Natural killer cell (primary cell): Measurements from ENCODE around the gene ING2. TPM values are rescaled to one million over a fixed set of nuclear protein-coding genes. Genes with fewer than 3 reads are reported as not detected.

ENCODE experiments used
- ATAC-seq, 3 donors: fragments of 150-1000 bp in 2 of 3; fragments of 200-7000 bp in 1 of 3; cut with Tn5 transposase; 1 replicate in 1 of 3; 2 replicates in 2 of 3; pipeline ENCODE4 v1.10.0; 2021; ENCODE audit warnings: mild to moderate bottlenecking in 2 of 3, moderate library complexity in 2 of 3
- DNase-seq, 2 donors: peaks; one replicate each; pipeline versions ENCODE4 v3.0.0 to v3.0.0-alpha.2; 2013 to 2021; ENCODE audit warnings: mixed read lengths in 1 of 2
- H3K27ac ChIP-seq: one replicate; pipeline ENCODE4 v1.5.1; 2013; ENCODE audit warnings: mild to moderate bottlenecking, low read length
- H3K27me3 ChIP-seq: one replicate; pipeline ENCODE4 v1.6.1; 2013; ENCODE audit warnings: low read length; ENCODE audit not compliant: control insufficient read depth, insufficient read depth
- H3K36me3 ChIP-seq: one replicate; pipeline ENCODE4 v1.6.1; 2013; ENCODE audit warnings: low read length; ENCODE audit not compliant: control insufficient read depth, insufficient read depth
- H3K4me1 ChIP-seq: one replicate; pipeline ENCODE4 v1.6.1; 2013; ENCODE audit warnings: low read length; ENCODE audit not compliant: control insufficient read depth, insufficient read depth
- H3K4me3 ChIP-seq: one replicate; pipeline ENCODE4 v1.5.1; 2013; ENCODE audit warnings: low read length
- H3K9me3 ChIP-seq: one replicate; pipeline ENCODE4 v1.6.1; 2013; ENCODE audit warnings: low read length; ENCODE audit not compliant: control insufficient read depth, insufficient read depth
- H3K27ac Mint-ChIP-seq, 2 donors: one replicate each; pipeline ENCODE4 v1.8.0; 2022; ENCODE audit warnings: mild to moderate bottlenecking in 2 of 2, mixed read lengths in 2 of 2, moderate library complexity in 1 of 2
- H3K27me3 Mint-ChIP-seq, 2 donors: one replicate each; pipeline ENCODE4 v1.8.0; 2022; ENCODE audit warnings: low read depth in 2 of 2, mixed read lengths in 2 of 2
- H3K36me3 Mint-ChIP-seq: one replicate; pipeline ENCODE4 v1.8.0; 2022; ENCODE audit warnings: mixed read lengths
- H3K4me1 Mint-ChIP-seq, 2 donors: one replicate each; pipeline ENCODE4 v1.8.0; 2022; ENCODE audit warnings: mixed read lengths in 2 of 2
- H3K4me3 Mint-ChIP-seq: one replicate; pipeline ENCODE4 v1.8.0; 2022; ENCODE audit warnings: mild to moderate bottlenecking, moderate library complexity, mixed read lengths
- H3K9me3 Mint-ChIP-seq, 2 donors: one replicate each; pipeline ENCODE4 v1.8.0; 2022; ENCODE audit warnings: mixed read lengths in 2 of 2
- WGBS: methylation state at CpG from one replicate; pipeline ENCODE4 v1.1.7; 2013; ENCODE audit warnings: missing lambda C conversion rate; ENCODE audit not compliant: insufficient coverage; 5-methylcytosine and 5-hydroxymethylcytosine counted together
- intact Hi-C: fragments of 100-400 bp; cut with micrococcal nuclease; formaldehyde crosslinking; loops from one replicate; pipeline ENCODE4 v1.14.2; 2022
- total RNA-seq, 4 donors: library from RNA; stranded (reverse); fragments of 120-200 nt in 1 of 4; gene quantifications; one replicate each; pipeline versions ENCODE4 v1.2.3 to v1.2.4, GENCODE V29; 2013 to 2022
- TF ChIP-seq, protein P1 (sequence below): fragments of 200-600 bp; IDR thresholded peaks from one replicate; pipeline ENCODE4 v1.8.0; 2022; ENCODE audit warnings: antibody characterized with exemption

ING2 gene
- total RNA-seq, 3 donors from 2014 or later (not counting 1 experiment from before 2014, with no cell fraction given): 7.2 to 17.1 (median 10.9) TPM

DNA sequence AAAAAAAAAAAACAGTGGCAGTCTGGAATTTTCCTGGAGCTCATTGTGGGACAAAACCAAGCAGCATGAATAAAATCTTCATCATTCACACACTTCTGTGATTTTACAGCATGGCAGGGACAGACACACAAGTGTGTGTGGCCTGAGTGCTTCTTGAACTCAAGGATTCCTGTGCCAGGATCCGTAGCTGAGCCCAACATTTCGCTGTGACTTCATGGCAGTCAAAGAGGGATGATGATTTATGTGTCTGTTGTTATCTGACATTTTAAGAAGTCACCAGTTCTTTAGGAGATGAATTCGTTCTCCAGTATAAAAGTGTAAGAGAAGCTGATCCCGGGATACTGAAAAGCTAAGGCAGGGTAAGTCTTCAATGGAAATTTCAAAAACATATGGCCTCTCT lies 57.0 kb downstream of the ING2 start:
- Mint-ChIP-seq H3K36me3 (no peaks in the 10 kb centered on the region), H3K27ac (no peak overlapping the region), H3K9me3 (no peaks in the 10 kb centered on the region), H3K27me3 (peaks cover 11 to 24% of the 10 kb centered on the region in 2 donors), H3K4me1 (no peaks in the 10 kb centered on the region), H3K4me3 (no peak overlapping the region)
- 74% methylated on average over 4 of the region's 4 CpGs for WGBS
- Histone ChIP-seq H3K4me1 (no peaks in the 10 kb centered on the region), H3K36me3 (no peaks in the 10 kb centered on the region), H3K27ac (no peak overlapping the region), H3K9me3 (no peaks in the 10 kb centered on the region), H3K4me3 (no peak overlapping the region), H3K27me3 (no peaks in the 10 kb centered on the region)
- intact Hi-C loops: no loop called here
- ATAC-seq: no peak
- TF ChIP-seq, protein P1, sequence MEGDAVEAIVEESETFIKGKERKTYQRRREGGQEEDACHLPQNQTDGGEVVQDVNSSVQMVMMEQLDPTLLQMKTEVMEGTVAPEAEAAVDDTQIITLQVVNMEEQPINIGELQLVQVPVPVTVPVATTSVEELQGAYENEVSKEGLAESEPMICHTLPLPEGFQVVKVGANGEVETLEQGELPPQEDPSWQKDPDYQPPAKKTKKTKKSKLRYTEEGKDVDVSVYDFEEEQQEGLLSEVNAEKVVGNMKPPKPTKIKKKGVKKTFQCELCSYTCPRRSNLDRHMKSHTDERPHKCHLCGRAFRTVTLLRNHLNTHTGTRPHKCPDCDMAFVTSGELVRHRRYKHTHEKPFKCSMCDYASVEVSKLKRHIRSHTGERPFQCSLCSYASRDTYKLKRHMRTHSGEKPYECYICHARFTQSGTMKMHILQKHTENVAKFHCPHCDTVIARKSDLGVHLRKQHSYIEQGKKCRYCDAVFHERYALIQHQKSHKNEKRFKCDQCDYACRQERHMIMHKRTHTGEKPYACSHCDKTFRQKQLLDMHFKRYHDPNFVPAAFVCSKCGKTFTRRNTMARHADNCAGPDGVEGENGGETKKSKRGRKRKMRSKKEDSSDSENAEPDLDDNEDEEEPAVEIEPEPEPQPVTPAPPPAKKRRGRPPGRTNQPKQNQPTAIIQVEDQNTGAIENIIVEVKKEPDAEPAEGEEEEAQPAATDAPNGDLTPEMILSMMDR: no peak
- no peak for DNase-seq

Other genes with a start within 250 kb of the ING2 start
- gene CLDN22, start 184.8 kb upstream of the ING2 start, total RNA-seq: under 1 TPM in 2 of 3 donors, not detected in 1; 0.25 to 0.60 TPM
- 1 to 10 TPM in 1 of 3 donors, not detected in 2; 1.3 TPM for gene CLDN24, start 182.6 kb upstream of the ING2 start, total RNA-seq
- gene CDKN2AIP, start 60.4 kb upstream of the ING2 start, total RNA-seq: 10 to 100 TPM; 24.2 to 27.3 (median 25.7) TPM
- gene RWDD4, start 154.1 kb downstream of the ING2 start, total RNA-seq: 10 to 100 TPM; 14.3 to 20.7 (median 17.6) TPM
- gene TRAPPC11, start 154.2 kb downstream of the ING2 start, total RNA-seq: 10 to 100 TPM; 33.4 to 41.7 (median 36.8) TPM